Hepatocyte (in vitro differentiated cells): ENCODE measurements around the gene ZFAND2A. TPM values are rescaled to one million over a fixed set of nuclear protein-coding genes. Genes with fewer than 3 reads are reported as not detected.

Experiments used
- DNase-seq: peaks from one replicate; pipeline ENCODE4 v3.0.0-alpha.2; 2016; ENCODE audit warnings: low spot score
- H2AFZ ChIP-seq: fragments of 200-600 bp; sonication (generic); 2 replicates; pipeline ENCODE4 v1.6.0; 2016; ENCODE audit warnings: antibody characterized with exemption, mild to moderate bottlenecking
- H3K27ac ChIP-seq: fragments of 200-600 bp; sonication (generic); 2 replicates; pipeline ENCODE4 v1.5.1; 2016; ENCODE audit warnings: mild to moderate bottlenecking
- H3K27me3 ChIP-seq: fragments of 200-600 bp; sonication (generic); 2 replicates; pipeline ENCODE4 v1.6.1; 2016
- H3K36me3 ChIP-seq: fragments of 200-600 bp; sonication (generic); replicated peaks from 2 replicates; pipeline ENCODE4 v1.5.1; 2016; ENCODE audit warnings: low read depth; ENCODE audit not compliant: insufficient read depth
- H3K4me1 ChIP-seq: fragments of 200-600 bp; sonication (generic); 2 replicates; pipeline ENCODE4 v1.5.1; 2016; ENCODE audit warnings: mild to moderate bottlenecking, moderate library complexity; ENCODE audit not compliant: insufficient read depth
- H3K4me2 ChIP-seq: fragments of 200-600 bp; sonication (generic); 2 replicates; pipeline ENCODE4 v1.6.0; 2016
- H3K4me3 ChIP-seq: fragments of 200-600 bp; sonication (generic); 2 replicates; pipeline ENCODE4 v1.5.1; 2016; ENCODE audit warnings: mild to moderate bottlenecking
- H3K79me2 ChIP-seq: fragments of 200-600 bp; sonication (generic); 2 replicates; pipeline ENCODE4 v1.6.0; 2017; ENCODE audit warnings: mild to moderate bottlenecking
- H3K9me2 ChIP-seq: fragments of 200-600 bp; sonication (generic); replicated peaks from 2 replicates; pipeline ENCODE4 v1.6.0; 2017; ENCODE audit warnings: mild to moderate bottlenecking; ENCODE audit not compliant: insufficient read depth
- H3K9me3 ChIP-seq: fragments of 200-600 bp; sonication (generic); 2 replicates; pipeline ENCODE4 v1.5.1; 2016; ENCODE audit warnings: low read depth, mild to moderate bottlenecking
- H4K20me1 ChIP-seq: fragments of 200-600 bp; sonication (generic); 2 replicates; pipeline ENCODE4 v1.6.0; 2016; ENCODE audit warnings: mild to moderate bottlenecking; ENCODE audit not compliant: insufficient read depth, poor library complexity, severe bottlenecking
- CTCF ChIP-seq: fragments of 200-600 bp; sonication (generic); IDR thresholded peaks from 2 replicates; pipeline ENCODE4 v1.5.1; 2016; ENCODE audit warnings: antibody characterized with exemption, mild to moderate bottlenecking; ENCODE audit not compliant: poor library complexity
- EZH2 ChIP-seq: fragments of 200-600 bp; sonication (generic); IDR thresholded peaks from 2 replicates; pipeline ENCODE4 v1.6.1; 2016; ENCODE audit warnings: antibody characterized with exemption, mild to moderate bottlenecking, borderline replicate concordance
- EZH2phosphoT487 ChIP-seq: fragments of 200-600 bp; sonication (generic); IDR thresholded peaks from one replicate; pipeline ENCODE4 v1.6.1; 2018; ENCODE audit warnings: antibody characterized with exemption, mild to moderate bottlenecking, low read depth, moderate library complexity; ENCODE audit not compliant: unreplicated experiment, severe bottlenecking
- WGBS: methylation state at CpG from one replicate; pipeline ENCODE4 v1.1.6; 2016; ENCODE audit warnings: low lambda C conversion rate; ENCODE audit errors: missing lambda C conversion rate; 5-methylcytosine and 5-hydroxymethylcytosine counted together
- polyA plus RNA-seq: library from polyadenylated mRNA; unstranded; fragments of >200 nt; fragmentation: Nextera tagmentation; extraction: Ambion mirVana; gene quantifications from 2 replicates; pipeline ENCODE4 v1.2.1, GENCODE V29; 2016
- total RNA-seq: library from RNA; depleted of rRNA; stranded (reverse); fragments of >200 nt; gene quantifications from 2 replicates; pipeline ENCODE4 v1.2.3, GENCODE V29; 2014

ZFAND2A gene
- total and polyA plus RNA-seq, 2 experiments from 2014 or later: 35.4 to 54.3 TPM

DNA sequence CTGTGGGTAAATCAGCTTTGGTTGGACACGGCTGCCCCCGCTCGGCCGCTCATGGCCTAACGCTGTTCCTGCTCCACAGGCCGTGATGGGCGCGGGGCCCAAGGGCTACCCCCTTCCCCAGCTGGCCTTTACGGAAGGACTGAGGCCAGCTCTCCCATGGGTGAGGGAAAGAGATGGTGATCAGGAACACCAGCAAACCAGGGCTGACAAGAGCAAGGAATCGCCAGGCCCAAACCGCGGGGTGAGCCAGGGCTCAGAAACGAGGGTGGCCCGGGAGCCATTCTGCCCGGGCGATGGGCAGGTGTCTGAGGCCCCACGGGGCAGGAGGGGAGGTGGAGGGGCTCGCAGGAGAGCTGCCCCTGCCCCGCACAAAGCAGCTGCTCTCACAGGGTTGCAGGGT lies 45.5 kb downstream of the ZFAND2A start:
- TF ChIP-seq EZH2 (no peak), EZH2phosphoT487 (no peak), CTCF (no peak)
- Histone ChIP-seq H3K9me3 (no peaks in the 10 kb centered on the region), H3K4me2 (no peak overlapping the region), H4K20me1 (no peaks in the 10 kb centered on the region), H3K9me2 (no peaks in the 10 kb centered on the region), H3K4me1 (no peaks in the 10 kb centered on the region), H2AFZ (no peak overlapping the region), H3K79me2 (peaks cover 4% of the 10 kb centered on the region), H3K4me3 (no peak overlapping the region), H3K27ac (no peak overlapping the region), H3K36me3 (no peaks in the 10 kb centered on the region), H3K27me3 (no peaks in the 10 kb centered on the region)
- DNase-seq: no peak
- WGBS: 94% methylated on average over 19 of the region's 19 CpGs

GRCh38 chr7:1114088-1114487 lies 45.9 kb downstream of the ZFAND2A start:
- Histone ChIP-seq H2AFZ (no peak overlapping the region), H3K4me2 (no peak overlapping the region), H4K20me1 (no peaks in the 10 kb centered on the region), H3K27me3 (no peaks in the 10 kb centered on the region), H3K4me1 (no peaks in the 10 kb centered on the region), H3K79me2 (peaks cover 2% of the 10 kb centered on the region), H3K4me3 (no peak overlapping the region), H3K27ac (no peak overlapping the region), H3K36me3 (no peaks in the 10 kb centered on the region), H3K9me3 (no peaks in the 10 kb centered on the region), H3K9me2 (no peaks in the 10 kb centered on the region)
- 97% methylated on average over 13 of the region's 13 CpGs for WGBS
- no peak for DNase-seq
- TF ChIP-seq EZH2phosphoT487: no peak
- TF ChIP-seq EZH2: no peak
- no peak for TF ChIP-seq CTCF

- no peak overlapping the region for H2AFZ ChIP-seq
- DNase-seq: no peak
- no peaks in the 10 kb centered on the region for H3K27me3 ChIP-seq
- H3K79me2 ChIP-seq: peaks cover 2% of the 10 kb centered on the region
- TF ChIP-seq EZH2 (no peak), CTCF (no peak), EZH2phosphoT487 (no peak)
- no peaks in the 10 kb centered on the region for H4K20me1 ChIP-seq
- H3K27ac ChIP-seq: no peak overlapping the region
- no peaks in the 10 kb centered on the region for H3K4me1 ChIP-seq
- no peak overlapping the region for H3K4me3 ChIP-seq
- WGBS: 96% methylated on average over 18 of the region's 18 CpGs
- H3K9me2 ChIP-seq: no peaks in the 10 kb centered on the region
- no peaks in the 10 kb centered on the region for H3K36me3 ChIP-seq
- H3K4me2 ChIP-seq: no peak overlapping the region
- no peaks in the 10 kb centered on the region for H3K9me3 ChIP-seq
Measured at GRCh38 chr7:1113548-1113885, 46.5 kb downstream of the ZFAND2A start.
